ENCODE measurements around the gene FAM177B.
"Not testable (repeated sequence)": the region's sequence is repeated elsewhere in the genome, so short reads cannot be mapped to it uniquely, and the experiment has no call there.

The FAM177B gene

DNA sequence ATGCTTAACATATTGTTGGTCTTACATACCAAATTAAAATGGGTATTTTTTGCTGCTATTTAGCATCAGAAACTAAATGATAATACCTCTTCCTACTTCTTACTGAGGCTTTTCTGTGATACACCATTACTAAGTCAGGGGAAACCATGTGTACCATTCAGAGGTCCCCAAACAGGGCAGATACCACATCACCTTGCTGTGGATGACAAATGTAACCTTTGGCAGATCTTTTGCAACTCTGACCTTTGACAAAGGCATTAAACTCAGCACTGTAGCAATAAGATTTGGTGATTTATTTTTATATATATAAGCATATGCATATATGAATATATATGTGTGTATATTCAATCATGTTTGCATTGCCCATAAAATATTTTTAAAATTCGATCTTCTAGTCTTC lies 2.9 kb downstream of the FAM177B start:
- DNase-seq (ENCODE audit: low spot score) = no peak

DNA sequence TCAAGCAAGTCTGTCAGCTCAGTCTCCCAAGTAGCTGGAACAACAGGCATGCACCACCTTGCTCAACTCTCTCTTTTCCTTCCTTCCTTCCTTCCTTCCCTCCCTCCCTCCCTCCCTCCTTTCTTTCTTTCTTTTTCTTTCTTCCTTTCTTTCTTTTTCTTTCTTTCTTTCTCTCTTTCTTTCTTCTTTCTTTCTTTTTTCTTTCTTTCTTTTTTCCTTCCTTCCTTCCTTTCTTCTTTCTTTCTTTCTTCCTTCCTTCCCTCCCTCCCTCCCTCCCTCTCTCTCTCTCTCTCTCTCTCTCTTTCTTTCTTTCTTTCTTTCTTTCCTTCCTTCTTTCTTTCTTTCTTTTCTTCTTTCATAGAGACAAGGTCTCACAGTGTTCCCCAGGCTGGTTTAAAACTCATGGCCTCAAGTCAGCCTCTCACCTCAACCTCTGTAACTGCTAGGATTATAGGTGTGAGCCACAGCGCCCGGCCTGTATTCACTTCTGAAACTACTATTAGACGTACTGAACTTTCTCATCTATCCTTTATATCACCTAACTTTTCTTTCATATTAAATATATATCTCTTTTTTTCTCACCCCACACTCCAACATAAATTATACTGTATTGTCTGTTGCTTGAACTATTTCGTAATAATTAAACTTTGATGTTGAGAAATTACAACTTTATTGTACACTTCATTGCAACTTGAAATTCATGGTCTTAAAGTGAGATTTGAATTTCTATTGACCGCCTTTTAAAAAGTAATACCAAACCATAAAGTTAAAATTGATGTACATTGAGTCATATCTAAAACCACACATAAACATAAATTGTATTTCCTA lies 4.8 kb downstream of the FAM177B start:
- DNase-seq (ENCODE audit: low spot score) = not testable (repeated sequence)

DNA sequence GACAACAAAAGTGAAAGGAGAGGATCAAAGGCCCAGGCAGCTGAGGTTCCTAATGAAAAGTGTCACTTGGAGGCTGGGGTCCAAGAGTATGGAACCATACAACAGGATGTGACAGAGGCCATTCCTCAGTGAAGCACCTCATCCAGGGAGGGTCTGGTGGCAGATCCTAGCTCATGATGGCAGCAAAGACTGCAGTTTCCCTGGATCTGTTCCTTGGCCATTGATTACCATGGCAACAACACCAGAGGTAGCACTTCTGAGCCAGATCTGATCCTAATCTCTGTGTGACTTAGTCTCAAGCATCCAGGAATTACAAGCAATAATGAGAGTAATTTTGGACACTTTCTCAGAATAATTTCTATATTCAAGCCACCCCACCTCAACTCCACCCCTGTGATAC lies 12.9 kb downstream of the FAM177B start:
- DNase-seq (ENCODE audit: low spot score) = no peak

DNA sequence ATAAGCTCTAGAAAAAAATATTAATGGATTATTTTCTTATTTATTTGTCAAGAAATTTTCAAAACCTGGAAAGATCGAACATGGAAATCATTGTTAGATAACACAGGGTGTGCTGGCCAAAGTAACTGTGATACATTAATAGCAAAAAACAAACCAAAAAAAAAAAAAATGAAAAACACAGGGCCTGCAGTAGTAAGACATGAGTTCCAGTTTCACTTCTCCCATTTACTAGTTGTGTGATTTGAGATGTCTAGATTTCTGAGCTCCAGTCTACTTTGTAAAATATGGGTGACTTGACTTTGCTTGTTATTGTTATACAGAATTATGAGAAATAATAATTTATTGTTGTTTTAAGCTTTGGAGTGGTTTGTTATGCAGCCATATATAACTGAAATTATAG lies 13.6 kb downstream of the FAM177B start:
- no peak for DNase-seq (ENCODE audit: low spot score)

DNA sequence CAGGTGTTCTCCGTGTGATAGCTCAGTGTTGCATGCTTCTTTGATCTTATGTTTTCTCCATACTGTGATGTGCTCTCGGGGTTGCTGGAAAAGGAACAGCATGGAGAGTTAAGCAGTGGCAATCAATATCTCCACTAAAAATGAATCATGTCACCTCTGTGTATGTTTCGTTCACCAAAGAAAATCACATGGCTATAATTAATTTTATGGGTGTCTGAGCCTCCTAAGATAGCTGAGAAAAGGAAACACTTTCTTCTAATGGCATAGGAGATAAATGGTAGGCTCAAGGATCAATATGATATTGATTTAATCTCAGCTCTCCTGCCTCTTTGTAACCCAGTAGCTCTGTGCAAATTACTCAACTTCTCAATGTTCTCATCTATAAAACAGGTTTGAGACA lies 14.3 kb downstream of the FAM177B start:
- no peak for DNase-seq (ENCODE audit: low spot score)

DNA sequence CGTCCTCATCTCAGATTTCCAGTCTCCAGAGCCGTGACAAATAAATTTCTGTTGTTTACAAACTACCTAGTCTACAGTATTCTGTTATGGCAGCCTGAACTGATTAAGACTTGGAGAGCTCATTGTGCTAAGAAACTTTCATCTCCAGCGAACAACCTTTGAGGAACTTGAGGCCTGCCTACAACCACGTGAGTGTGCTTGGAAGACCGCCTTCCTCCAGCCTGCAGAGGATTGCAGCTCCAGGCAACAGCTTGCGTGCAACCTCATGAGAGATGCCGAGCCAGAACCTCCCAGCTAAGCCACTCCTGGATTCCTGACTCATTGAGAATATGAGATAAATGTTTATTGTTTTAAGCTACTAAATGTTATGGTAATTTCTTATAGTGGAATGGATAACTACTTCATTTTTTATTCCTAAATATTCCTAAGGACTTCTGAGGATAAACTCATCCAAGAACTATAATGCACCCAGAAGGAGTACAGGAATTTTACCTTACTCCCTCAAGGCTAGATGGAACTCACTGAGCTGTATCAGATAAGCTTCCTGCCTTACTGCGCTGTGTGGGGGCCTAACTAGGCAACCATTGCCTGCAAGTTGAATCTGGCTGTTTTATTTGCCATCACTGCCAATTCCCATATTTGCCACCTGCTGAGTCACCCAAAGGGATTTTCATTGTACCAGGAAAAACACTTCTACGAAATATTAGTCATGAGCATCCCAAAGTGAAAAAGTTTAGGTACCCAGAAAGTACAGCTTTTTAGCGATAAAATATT lies 17.6 kb downstream of the FAM177B start:
- DNase-seq (ENCODE audit: low spot score) = peak; percentile 74

DNA sequence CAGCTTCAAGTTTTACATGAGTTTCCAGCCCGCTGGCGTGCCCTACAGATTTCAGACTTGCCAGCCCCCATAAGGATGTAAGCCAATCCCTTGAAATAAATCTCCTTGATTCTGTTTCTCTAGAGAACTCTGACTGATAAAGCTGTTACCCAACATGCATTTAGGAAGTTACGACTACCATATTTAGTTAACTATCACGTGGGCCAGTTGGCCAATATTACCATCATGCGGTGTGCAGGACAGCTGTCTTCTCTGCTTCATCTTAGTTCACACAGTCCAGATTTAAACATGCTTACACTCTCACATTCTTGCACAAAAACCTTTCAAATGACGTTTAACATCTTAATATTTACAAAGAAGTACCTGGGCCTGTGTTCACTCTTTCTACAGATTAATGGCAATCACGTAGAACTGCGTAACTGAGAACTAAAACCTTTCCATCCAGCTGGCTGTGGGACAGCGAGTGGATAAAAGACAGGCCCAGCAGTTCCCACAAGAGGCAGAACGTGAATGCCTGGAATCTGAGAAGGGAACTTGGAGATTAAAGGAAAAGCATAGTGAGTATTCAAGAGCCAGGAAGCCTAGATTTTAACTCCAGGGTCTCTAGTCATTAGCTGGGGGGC lies 20.8 kb downstream of the FAM177B start:
- DNase-seq (ENCODE audit: low spot score) = no peak

DNA sequence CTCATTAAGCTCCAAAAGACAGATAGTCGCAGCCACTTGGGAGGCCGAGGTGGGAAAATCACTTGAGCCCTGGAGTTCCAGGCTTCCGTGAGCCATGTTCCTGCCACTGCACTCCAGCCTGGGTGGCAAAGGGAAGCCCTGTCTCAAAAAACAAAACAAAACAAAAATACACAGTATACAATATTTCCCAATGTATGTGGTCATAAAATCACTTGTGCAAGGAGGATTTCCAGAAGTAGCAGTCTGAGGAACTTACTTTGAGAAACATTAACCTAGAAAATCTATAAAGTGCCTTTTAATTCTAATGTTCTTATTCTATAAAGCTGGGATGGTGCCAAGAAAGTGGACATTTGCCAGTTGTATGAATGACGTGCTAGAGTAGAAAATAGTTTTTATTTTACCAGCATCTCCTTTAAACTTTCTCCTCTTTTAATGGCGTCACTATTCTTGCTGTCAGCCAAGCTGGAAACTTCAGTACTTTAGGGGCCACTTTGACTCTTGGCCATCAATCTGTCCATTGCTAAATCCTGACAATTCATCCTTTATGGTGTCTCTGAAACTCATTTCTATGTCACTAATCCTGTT lies 22.5 kb downstream of the FAM177B start:
- DNase-seq (ENCODE audit: low spot score) = no peak

DNA sequence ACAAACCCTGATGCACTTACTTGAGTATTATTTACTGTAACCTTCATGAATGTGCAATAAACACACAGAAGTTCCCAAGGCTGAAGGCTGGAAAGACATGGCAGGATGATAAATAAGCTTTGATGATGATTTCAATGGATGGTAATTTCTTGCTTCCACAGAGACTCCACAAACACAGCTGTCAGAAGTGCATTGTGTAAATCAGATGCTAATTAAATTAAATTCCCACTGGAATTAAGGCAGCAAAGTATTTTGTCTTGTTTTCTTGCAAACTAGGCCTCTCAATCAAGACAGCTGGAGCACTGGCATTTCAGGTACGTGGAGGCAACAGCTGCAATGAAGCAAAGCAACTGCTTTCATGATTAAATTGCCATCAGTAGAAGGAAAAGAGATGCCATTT lies 24.1 kb downstream of the FAM177B start:
- no peak for DNase-seq (ENCODE audit: low spot score)

DNA sequence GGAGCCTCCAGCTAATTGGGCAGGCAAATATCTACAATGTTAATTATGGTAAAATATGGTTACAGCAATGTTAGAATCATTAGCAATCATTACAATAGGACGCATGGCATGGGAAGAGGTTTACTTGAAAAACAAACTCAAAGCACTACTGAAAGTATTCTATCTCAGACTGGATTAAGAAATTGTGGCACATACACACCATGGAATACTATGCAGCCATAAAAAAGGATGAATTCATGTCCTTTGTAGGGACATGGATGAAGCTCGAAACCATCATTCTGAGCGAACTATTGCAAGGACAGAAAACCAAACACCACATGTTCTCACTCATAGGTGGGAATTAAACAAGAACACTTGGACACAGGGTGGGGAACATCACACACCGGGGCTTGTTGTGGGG lies 25.2 kb downstream of the FAM177B start:
- not testable (repeated sequence) for DNase-seq (ENCODE audit: low spot score)

DNA sequence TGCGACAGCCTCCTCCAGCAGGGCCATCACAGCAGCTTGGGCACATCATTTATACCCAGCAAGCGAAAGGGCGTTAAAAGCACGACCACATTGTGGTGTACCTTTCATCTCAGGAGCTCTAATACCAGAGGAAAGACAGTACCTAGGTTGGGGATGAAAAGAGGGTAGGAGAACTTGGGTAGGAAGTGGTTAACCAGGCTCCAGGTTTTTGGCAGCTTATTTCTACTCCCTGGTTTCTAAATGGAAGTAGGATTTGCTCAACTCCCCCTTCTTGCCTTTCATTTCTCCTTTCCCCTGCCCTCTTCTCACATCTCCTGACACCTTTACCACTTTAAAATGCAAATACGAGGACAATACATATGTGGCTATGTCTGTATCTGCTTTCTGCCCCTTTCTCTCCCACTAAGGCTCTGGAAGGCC lies 30.2 kb downstream of the FAM177B start:
- no peak for DNase-seq (ENCODE audit: low spot score)

DNA sequence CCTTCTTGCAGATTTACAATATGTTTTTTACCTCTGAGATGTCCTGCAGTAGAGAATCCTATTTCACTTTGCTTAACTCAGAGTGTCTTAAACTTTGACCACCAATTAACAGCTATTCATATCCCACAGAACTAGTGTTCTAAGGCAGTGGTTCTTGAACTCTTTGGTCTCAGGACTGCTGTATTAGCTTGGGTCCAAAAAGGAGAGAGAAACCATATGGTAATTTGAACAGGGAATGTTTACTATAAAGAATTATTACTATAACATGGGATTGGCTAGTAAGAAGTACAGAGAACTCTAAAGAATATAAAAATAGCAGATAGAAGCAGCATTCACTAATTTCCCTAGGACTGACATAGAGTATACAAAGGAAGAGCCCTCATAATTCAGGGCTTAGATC lies 31.6 kb downstream of the FAM177B start:
- no peak for DNase-seq (ENCODE audit: low spot score)

DNA sequence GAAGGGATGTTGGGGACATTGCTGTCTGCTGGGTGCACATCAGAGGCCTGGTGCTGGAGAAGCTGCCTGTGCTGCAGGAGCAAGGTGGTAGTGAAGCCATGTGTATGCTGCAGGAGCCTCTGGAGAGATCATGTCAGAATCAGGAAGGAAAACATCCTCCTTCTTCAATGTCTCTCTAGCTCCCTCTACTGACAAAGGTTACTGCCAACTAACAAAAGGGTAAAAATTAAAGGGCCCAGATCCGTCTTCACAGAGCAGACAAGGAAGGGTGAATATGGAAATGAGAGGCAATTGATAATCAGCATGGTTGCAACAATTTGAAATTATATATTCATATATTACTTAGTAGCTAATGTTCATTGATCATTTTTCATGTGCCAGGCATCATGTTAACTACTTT lies 32.2 kb downstream of the FAM177B start:
- DNase-seq (ENCODE audit: low spot score) = no peak

DNA sequence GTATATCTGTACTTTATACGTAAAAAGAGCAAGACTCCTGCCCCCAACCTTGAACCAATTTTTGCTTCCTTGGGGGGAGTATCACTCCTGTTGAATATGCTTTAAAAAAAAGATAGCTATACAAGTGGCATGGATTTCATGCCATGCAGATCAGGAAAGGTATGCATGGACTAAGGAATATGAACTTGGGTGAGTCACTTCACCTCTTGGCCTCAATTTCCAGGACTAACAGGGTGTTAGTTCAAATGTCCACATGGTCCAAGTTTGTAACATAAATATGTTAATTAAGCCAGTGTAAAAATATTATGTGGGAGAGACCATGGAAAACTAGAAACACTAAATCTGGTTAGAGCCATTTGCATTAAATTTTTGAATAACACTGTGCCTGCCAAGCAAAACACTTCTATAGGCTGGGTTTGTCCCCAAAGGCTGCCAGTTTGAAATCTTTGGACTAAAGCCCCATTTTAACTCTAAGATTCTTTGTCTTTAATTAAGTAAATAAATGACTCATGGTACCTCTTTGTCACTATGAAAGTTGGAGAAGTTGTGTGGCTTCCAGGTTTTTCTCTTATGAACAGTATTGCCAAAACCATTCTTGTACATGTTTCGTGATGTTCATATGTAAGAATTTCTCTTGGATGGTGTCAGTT lies 33.1 kb downstream of the FAM177B start:
- DNase-seq (ENCODE audit: low spot score) = no peak

DNA sequence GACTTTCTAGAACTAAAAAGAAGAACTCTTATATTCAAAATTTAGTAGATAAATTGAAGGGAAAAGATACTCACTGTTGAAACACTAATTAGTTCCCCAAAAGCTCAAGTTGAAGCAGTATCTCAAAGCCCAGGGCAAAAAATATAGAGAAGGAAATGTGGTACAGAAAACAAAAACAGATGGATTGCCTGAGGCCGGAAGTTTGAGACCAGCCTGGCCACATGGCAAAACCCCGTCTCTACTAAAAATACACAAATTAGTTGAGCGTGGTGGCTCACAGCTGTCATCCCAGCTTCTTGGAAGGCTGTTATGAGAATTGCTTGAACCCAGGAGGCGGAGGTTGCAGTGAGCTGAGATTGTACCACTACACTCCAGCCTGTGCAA lies 36.0 kb downstream of the FAM177B start:
- DNase-seq (ENCODE audit: low spot score) = peak; percentile 72

DNA sequence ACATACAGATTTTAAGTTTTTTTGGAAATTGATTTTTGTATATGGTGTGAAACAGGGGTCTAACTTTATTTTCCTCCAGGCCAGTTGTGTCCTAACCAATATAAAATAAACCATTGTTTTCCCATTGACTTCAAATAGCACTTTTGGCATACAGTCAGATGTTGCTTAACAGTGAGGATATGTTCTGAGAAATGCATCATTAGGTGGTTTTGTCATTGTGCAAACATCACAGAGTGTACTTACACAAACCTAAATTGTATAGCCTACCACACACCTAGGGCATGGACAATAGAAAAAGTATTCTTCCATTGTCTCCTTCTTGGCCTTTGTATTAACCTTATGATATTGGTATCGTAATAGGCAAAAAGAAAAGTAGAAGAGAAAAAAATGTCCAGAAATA lies 40.5 kb downstream of the FAM177B start:
- no peak for DNase-seq (ENCODE audit: low spot score)

DNA sequence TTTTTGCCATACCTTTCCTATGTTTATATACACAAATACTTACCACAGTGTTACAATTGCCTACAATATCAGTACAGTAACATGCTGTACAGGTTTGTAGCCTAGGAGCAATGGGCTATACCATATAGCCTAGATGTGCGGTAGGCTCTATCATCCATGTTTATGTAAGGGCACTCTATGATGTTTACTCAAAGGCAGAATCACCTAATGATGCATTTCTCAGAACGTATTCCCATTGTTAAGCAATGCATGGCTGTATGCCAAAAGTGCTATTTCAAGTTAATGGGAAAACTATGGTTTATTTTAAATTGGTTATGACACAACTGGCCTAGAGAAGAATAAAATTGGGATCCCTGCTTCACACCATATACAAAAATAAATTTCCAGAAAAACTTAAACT lies 41.0 kb downstream of the FAM177B start:
- no peak for DNase-seq (ENCODE audit: low spot score)

DNA sequence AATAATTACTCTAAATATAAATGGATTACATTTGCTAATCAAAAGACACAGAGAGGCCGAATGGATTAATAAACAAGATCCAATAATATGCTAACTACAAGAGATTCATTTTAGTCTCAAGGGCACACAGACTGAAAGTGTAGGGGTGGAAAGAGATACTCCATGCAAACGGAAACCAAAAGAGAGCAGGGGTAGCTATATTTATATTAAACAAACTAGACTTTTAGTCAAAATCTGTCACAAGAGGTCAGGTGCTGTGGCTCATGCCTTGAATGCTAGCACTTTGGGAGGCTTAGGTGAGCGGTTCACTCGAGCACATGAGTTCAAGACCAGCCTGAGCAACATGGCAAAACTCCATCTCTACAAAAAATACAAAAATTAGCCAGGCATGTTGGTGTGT lies 44.2 kb downstream of the FAM177B start:
- DNase-seq (ENCODE audit: low spot score) = no peak

DNA sequence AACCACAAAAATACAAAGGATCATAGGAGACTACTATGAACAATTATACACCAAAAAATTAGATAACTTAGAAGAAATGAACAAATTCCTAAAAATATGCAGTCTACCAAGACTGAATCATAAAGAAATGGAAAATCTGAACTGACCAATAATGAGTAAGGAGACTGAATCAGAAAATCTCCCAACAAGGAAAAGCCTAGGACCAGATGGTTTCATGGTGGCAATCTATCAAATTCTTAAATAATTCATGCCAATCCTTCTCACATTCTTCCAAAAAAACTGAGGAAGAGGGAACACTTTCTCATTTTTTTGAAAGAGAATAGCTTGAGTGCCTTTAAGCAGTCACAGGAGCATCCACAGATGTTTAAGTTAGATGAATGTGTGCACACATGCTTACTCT lies 46.0 kb downstream of the FAM177B start:
- DNase-seq (ENCODE audit: low spot score) = no peak

DNA sequence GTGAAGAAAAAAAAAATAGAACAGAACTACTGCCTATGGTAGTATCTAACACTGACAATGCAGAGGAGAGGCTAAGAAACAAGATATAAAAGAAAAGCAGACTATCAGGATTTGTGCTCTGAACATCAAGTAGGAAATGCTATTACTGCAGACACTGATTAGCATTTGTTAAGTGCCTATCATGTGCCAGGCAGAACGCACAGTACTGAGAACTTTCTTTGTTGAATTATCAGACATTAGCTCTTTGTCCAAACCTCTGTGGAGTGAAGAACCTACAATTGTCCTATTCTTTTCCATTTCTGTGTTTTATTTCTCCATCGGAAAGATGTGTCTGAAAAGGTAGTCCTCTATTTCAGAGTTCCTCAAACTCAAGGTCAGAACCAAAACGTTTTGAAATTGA lies 47.4 kb downstream of the FAM177B start:
- peak; percentile 88 for DNase-seq (ENCODE audit: low spot score)

DNA sequence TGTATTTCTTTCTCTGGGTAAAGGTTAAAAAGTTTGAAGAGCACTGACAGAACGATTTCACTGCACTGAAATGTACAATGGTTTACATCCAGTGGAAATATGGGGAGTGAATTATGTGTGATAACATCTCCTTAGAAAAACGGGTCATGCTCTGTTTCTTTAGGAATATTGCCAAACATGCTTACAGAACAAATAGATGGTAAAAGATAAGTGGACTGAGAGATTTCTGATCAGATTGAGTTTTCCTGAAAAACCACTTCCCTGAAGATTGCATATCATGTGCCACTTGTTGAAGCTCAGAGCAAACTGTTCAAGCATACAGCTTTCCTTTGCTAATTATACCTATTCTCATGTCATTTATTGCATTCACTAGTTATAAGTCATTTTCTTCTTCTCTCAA lies 47.9 kb downstream of the FAM177B start:
- peak; percentile 30 for DNase-seq (ENCODE audit: low spot score)

DNA sequence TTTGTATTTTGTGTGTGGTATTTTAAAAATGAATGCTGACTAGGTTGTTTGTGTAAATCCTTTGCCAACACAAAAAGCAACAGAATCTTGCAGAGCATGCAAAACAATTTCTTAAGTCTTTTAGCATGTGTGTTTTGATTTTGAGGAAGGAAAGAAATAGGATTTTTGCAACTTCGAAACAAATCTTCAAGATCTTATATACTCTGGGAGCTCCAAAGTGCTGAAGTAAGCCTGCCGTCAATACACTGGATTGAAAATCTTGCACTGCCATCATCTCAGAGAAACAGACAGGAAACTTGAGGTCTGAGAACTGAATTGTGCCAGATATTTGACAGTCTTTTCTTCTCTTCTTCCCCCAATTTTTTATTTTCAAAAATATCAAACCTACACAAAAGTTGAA lies 48.5 kb downstream of the FAM177B start:
- DNase-seq (ENCODE audit: low spot score) = peak; percentile 39

Measured in pons (tissue), 1 donor.